ENCODE data around the gene PVR.
A peak's percentile ranks its signal among the peaks of the same experiment; 100 is the strongest.
"Not testable (repeated sequence)": the region's sequence is repeated elsewhere in the genome, so short reads cannot be mapped to it uniquely, and the experiment has no call there.

Gene PVR

GRCh38 chr19:44673510-44673909 lies 29.8 kb downstream of the PVR start:
- no peak for DNase-seq (ENCODE audit: low read depth)

GRCh38 chr19:44675521-44675920 lies 31.8 kb downstream of the PVR start:
- no peak for DNase-seq (ENCODE audit: low read depth)

- no peak for DNase-seq (ENCODE audit: low read depth)
These were observed 33.5 kb downstream of the PVR start for GRCh38 chr19:44677019-44677811.

GRCh38 chr19:44680536-44680935 lies 36.8 kb downstream of the PVR start:
- DNase-seq (ENCODE audit: low read depth), result no peak

- DNase-seq (ENCODE audit: low read depth), result no peak
These were observed 38.5 kb downstream of the PVR start for GRCh38 chr19:44681992-44682790.

GRCh38 chr19:44682807-44683206 lies 39.1 kb downstream of the PVR start:
- DNase-seq (ENCODE audit: low read depth), result no peak

- DNase-seq (ENCODE audit: low read depth), result no peak
These were observed 39.9 kb downstream of the PVR start for GRCh38 chr19:44683434-44684210.

GRCh38 chr19:44684396-44684795 lies 40.7 kb downstream of the PVR start:
- DNase-seq (ENCODE audit: low read depth), result not testable (repeated sequence)

- no peak for DNase-seq (ENCODE audit: low read depth)
These were observed 41.5 kb downstream of the PVR start for GRCh38 chr19:44684892-44685863.

GRCh38 chr19:44685877-44686276 lies 42.2 kb downstream of the PVR start:
- DNase-seq (ENCODE audit: low read depth), result no peak

GRCh38 chr19:44686896-44687295 lies 43.2 kb downstream of the PVR start:
- DNase-seq (ENCODE audit: low read depth), result no peak

- DNase-seq (ENCODE audit: low read depth), result no peak
These were observed 44.2 kb downstream of the PVR start for GRCh38 chr19:44687888-44688287.

- DNase-seq (ENCODE audit: low read depth), result peak; percentile 69
These were observed 45.8 kb downstream of the PVR start for GRCh38 chr19:44689290-44690130.

GRCh38 chr19:44690131-44690440 lies 46.4 kb downstream of the PVR start:
- no peak for DNase-seq (ENCODE audit: low read depth)

- DNase-seq (ENCODE audit: low read depth), result no peak
These were observed 48.6 kb downstream of the PVR start for GRCh38 chr19:44692379-44692721.

GRCh38 chr19:44694184-44694579 lies 50.5 kb downstream of the PVR start:
- no peak for DNase-seq (ENCODE audit: low read depth)

- no peak for DNase-seq (ENCODE audit: low read depth)
These were observed 53.4 kb downstream of the PVR start for GRCh38 chr19:44696939-44697669.

- no peak for DNase-seq (ENCODE audit: low read depth)
These were observed 53.9 kb downstream of the PVR start for GRCh38 chr19:44697670-44698034.

- no peak for DNase-seq (ENCODE audit: low read depth)
These were observed 54.9 kb downstream of the PVR start, which contains the start of gene CEACAM16 for GRCh38 chr19:44698492-44699201. Gene CEACAM16, plus strand, starts transcription at chr19:44699151. Its CDS starts 2,306 bp downstream, at chr19:44701457.
